HG03378 (cell line): ENCODE results near the gene NPL.
A peak's percentile ranks its signal among the peaks of the same experiment; 100 is the strongest.

Source experiments
- ATAC-seq: cut with Tn5 transposase; IDR thresholded peaks from one replicate; pipeline ENCODE4 v1.9.1; 2021; ENCODE audit warnings: mild to moderate bottlenecking, moderate library complexity; ENCODE audit not compliant: unreplicated experiment

Gene NPL

GRCh38 chr1:182811975-182812722 is 22.6 kb downstream of the NPL start:
- ATAC-seq: no peak

- ATAC-seq: no peak
These were observed 27.3 kb downstream of the NPL start for GRCh38 chr1:182816863-182817262.

- no peak for ATAC-seq
These were observed 28.2 kb downstream of the NPL start for GRCh38 chr1:182817802-182818201.

- ATAC-seq: no peak
These were observed 33.6 kb downstream of the NPL start for GRCh38 chr1:182823220-182823619.

GRCh38 chr1:182826892-182827291 is 37.3 kb downstream of the NPL start:
- ATAC-seq: no peak

GRCh38 chr1:182829285-182829932 is 39.8 kb downstream of the NPL start:
- peak; percentile 76 for ATAC-seq

- no peak for ATAC-seq
These were observed 43.7 kb downstream of the NPL start for GRCh38 chr1:182833271-182833670.

- no peak for ATAC-seq
These were observed 44.8 kb downstream of the NPL start for GRCh38 chr1:182834326-182834725.

- no peak for ATAC-seq
These were observed 46.2 kb downstream of the NPL start for GRCh38 chr1:182835806-182836205.

GRCh38 chr1:182839209-182840066 is 49.9 kb downstream of the NPL start, which contains the start of gene DHX9:
Gene DHX9, plus strand, starts transcription at chr1:182839347. Its CDS starts 3,220 bp downstream, at chr1:182842567.
- ATAC-seq: peak; percentile 59

GRCh38 chr1:182841368-182841988 is 51.9 kb downstream of the NPL start:
- ATAC-seq: no peak

GRCh38 chr1:182842265-182842664 is 52.7 kb downstream of the NPL start:
- no peak for ATAC-seq

GRCh38 chr1:182845379-182845778 is 55.8 kb downstream of the NPL start:
- ATAC-seq: no peak

- ATAC-seq: no peak
These were observed 56.3 kb downstream of the NPL start for GRCh38 chr1:182845894-182846293.

- ATAC-seq: no peak
These were observed 57.5 kb downstream of the NPL start for GRCh38 chr1:182847105-182847504.

- ATAC-seq: no peak
These were observed 59.2 kb downstream of the NPL start for GRCh38 chr1:182848736-182849135.

GRCh38 chr1:182850319-182850718 is 60.7 kb downstream of the NPL start:
- no peak for ATAC-seq

GRCh38 chr1:182851825-182852224 is 62.3 kb downstream of the NPL start:
- ATAC-seq: no peak

- ATAC-seq: no peak
These were observed 66.3 kb downstream of the NPL start for GRCh38 chr1:182855911-182856310.

- no peak for ATAC-seq
These were observed 67.6 kb downstream of the NPL start for GRCh38 chr1:182857212-182857611.

- ATAC-seq: no peak
These were observed 71.1 kb downstream of the NPL start for GRCh38 chr1:182860658-182861057.
